HepG2 (cell line): ENCODE results near the gene ZNF618. TPM values are rescaled to one million over a fixed set of nuclear protein-coding genes. Genes with fewer than 3 reads are reported as not detected.

ENCODE experiments used
- ATAC-seq: fragments of 200-7000 bp; cut with Tn5 transposase; 3 replicates; pipeline ENCODE4 v1.9.1; 2020; ENCODE audit warnings: mild to moderate bottlenecking, moderate library complexity
- BruUV-seq: library from RNA; stranded (reverse); fragments of 400-500 nt; replicated peaks from 2 replicates; lab custom pipeline; 2021; lab: Mats Ljungman, UMichigan
- CTCF ChIA-PET: fragments of 300-600 bp; formaldehyde crosslinking; extraction: SDS; loops from one replicate; lab custom pipeline; 2021; ENCODE audit warnings: low total read pairs, inconsistent platforms, low intra/inter-chr PET ratio; lab: Yijun Ruan, JAX
- POLR2A ChIA-PET: fragments of 350-600 bp; sonication (Branson Sonifier 250); formaldehyde crosslinking; loops from one replicate; lab custom pipeline; 2020; ENCODE audit warnings: antibody characterized with exemption, inconsistent platforms; lab: Yijun Ruan, JAX
- DNase-seq: peaks from one replicate; pipeline ENCODE4 v3.0.0-alpha.2; 2015; ENCODE audit warnings: low spot score
- FAIRE-seq: peaks from 3 replicates; lab custom pipeline; 2011; peaks lifted over from hg19 to GRCh38; lab: Jason Lieb, UNC
- H2AFZ ChIP-seq: one replicate; pipeline ENCODE4 v1.6.1; 2011; ENCODE audit warnings: low read length, inconsistent platforms
- H3K27ac ChIP-seq: fragments of 300-600 bp; 3 replicates; pipeline ENCODE4 v1.8.0; 2011; ENCODE audit warnings: mixed run types, mild to moderate bottlenecking, mixed read lengths, low read length, inconsistent platforms; ENCODE audit not compliant: insufficient read depth; ENCODE audit errors: extremely low read length
- H3K27me3 ChIP-seq, 2 experiments: fragments of 200-600 bp in 1 of 2; 2 replicates in 1 of 2; 3 replicates in 1 of 2; pipeline versions ENCODE4 v1.6.0 to v1.8.0; 2011; ENCODE audit warnings: low read length in 2 of 2, mild to moderate bottlenecking in 2 of 2, moderate library complexity in 2 of 2, inconsistent platforms in 1 of 2; ENCODE audit not compliant: insufficient read depth in 2 of 2, control insufficient read depth in 1 of 2
- H3K36me3 ChIP-seq, 2 experiments: fragments of 200-600 bp in 1 of 2; replicated peaks in 1 of 2; 2 replicates in 1 of 2; 3 replicates in 1 of 2; pipeline versions ENCODE4 v1.5.1 to v1.8.0; 2011; ENCODE audit warnings: low read length in 2 of 2, inconsistent platforms in 1 of 2; ENCODE audit not compliant: insufficient read depth in 2 of 2, control insufficient read depth in 1 of 2
- H3K4me1 ChIP-seq: 2 replicates; pipeline ENCODE4 v1.5.1; 2012; ENCODE audit warnings: low read length, inconsistent platforms; ENCODE audit not compliant: insufficient read depth
- H3K4me2 ChIP-seq: 2 replicates; pipeline ENCODE4 v1.6.0; 2011; ENCODE audit warnings: low read depth, low read length, inconsistent platforms
- H3K4me3 ChIP-seq, 3 experiments: fragments of 200-600 bp in 1 of 3; sonication (generic), shearing (Covaris generic) in 1 of 3; replicated peaks in 1 of 3; 2 replicates each; pipeline ENCODE4 v1.5.1; 2011 to 2016; ENCODE audit warnings: low read length in 3 of 3, inconsistent platforms in 2 of 3, low read depth in 2 of 3, mild to moderate bottlenecking in 2 of 3, control low read depth in 1 of 3, mixed read lengths in 1 of 3; ENCODE audit not compliant: insufficient read depth in 1 of 3
- H3K79me2 ChIP-seq: one replicate; pipeline ENCODE4 v1.6.1; 2011; ENCODE audit warnings: low read length, inconsistent platforms; ENCODE audit not compliant: insufficient read depth
- H3K9ac ChIP-seq: 2 replicates; pipeline ENCODE4 v1.6.0; 2011; ENCODE audit warnings: mild to moderate bottlenecking, low read depth, low read length, inconsistent platforms; ENCODE audit not compliant: insufficient read depth
- H3K9me3 ChIP-seq: 2 replicates; pipeline ENCODE4 v1.5.1; 2012; ENCODE audit warnings: mild to moderate bottlenecking, low read length
- H4K20me1 ChIP-seq: 2 replicates; pipeline ENCODE4 v1.6.0; 2011; ENCODE audit warnings: inconsistent platforms, mild to moderate bottlenecking, low read length, moderate library complexity; ENCODE audit not compliant: insufficient read depth
- ATF7 ChIP-seq, 2 experiments: fragments of 450-650 bp in 1 of 2; sonication (generic) in 1 of 2; formaldehyde crosslinking in 1 of 2; IDR thresholded peaks; 2 replicates each; pipeline versions ENCODE4 v1.4.0 to v1.6.1; 2016 to 2020; ENCODE audit warnings: antibody characterized with exemption in 1 of 2, mild to moderate bottlenecking in 1 of 2, missing genetic modification reagents in 1 of 2
- DMTF1 ChIP-seq: sonication (generic); formaldehyde crosslinking; IDR thresholded peaks from 2 replicates; pipeline ENCODE4 v1.4.0; 2020; ENCODE audit warnings: mild to moderate bottlenecking, missing genetic modification reagents
- FOXA1 ChIP-seq, 2 experiments: fragments of 450-650 bp in 1 of 2; sonication (generic) in 1 of 2; formaldehyde crosslinking in 1 of 2; IDR thresholded peaks; 2 replicates each; pipeline versions ENCODE4 v1.4.0 to v1.6.1; 2016 to 2020; ENCODE audit warnings: missing genetic modification reagents in 1 of 2
- MXI1 ChIP-seq: IDR thresholded peaks from 3 replicates; pipeline ENCODE4 v1.6.1; 2012; ENCODE audit warnings: low read depth, low read length, inconsistent platforms, borderline replicate concordance
- NRL ChIP-seq: sonication (generic); formaldehyde crosslinking; IDR thresholded peaks from 2 replicates; pipeline ENCODE4 v1.5.0; 2020; ENCODE audit warnings: missing genetic modification reagents, mild to moderate bottlenecking, moderate library complexity, borderline replicate concordance
- PCBP2 ChIP-seq: fragments of 200-400 bp; formaldehyde crosslinking; optimal IDR thresholded peaks from 2 replicates; pipeline ENCODE3; 2018; ENCODE audit warnings: low read length, low read depth; ENCODE audit not compliant: poor library complexity, severe bottlenecking
- RORA ChIP-seq: sonication (generic); formaldehyde crosslinking; IDR thresholded peaks from 2 replicates; pipeline ENCODE4 v1.5.0; 2020; ENCODE audit warnings: mild to moderate bottlenecking, missing genetic modification reagents, moderate library complexity
- SMARCC2 ChIP-seq: fragments of 450-650 bp; IDR thresholded peaks from 2 replicates; pipeline ENCODE4 v1.6.1; 2017; ENCODE audit warnings: antibody characterized with exemption, mild to moderate bottlenecking
- SNAI1 ChIP-seq: sonication (generic); formaldehyde crosslinking; IDR thresholded peaks from 2 replicates; pipeline ENCODE4 v1.5.0; 2020; ENCODE audit warnings: mild to moderate bottlenecking, missing genetic modification reagents, borderline replicate concordance
- TBX3 ChIP-seq: fragments of 450-650 bp; IDR thresholded peaks from 2 replicates; pipeline ENCODE4 v1.6.1; 2017; ENCODE audit warnings: antibody characterized with exemption, mild to moderate bottlenecking, inconsistent platforms, borderline replicate concordance
- TEAD3 ChIP-seq: optimal IDR thresholded peaks from 2 replicates; pipeline ENCODE3; 2016; ENCODE audit warnings: borderline replicate concordance
- U2AF2 ChIP-seq: fragments of 200-400 bp; formaldehyde crosslinking; IDR thresholded peaks from 2 replicates; pipeline ENCODE4 v1.6.1; 2017; ENCODE audit warnings: low read depth, mild to moderate bottlenecking, low read length
- ZNF121 ChIP-seq: sonication (generic); formaldehyde crosslinking; IDR thresholded peaks from 2 replicates; pipeline ENCODE4 v1.5.0; 2020; ENCODE audit warnings: mild to moderate bottlenecking, missing genetic modification reagents
- ZNF329 ChIP-seq: sonication (generic); formaldehyde crosslinking; IDR thresholded peaks from 2 replicates; pipeline ENCODE4 v1.9.0; 2021; ENCODE audit warnings: low read depth, mild to moderate bottlenecking, missing genetic modification reagents
- ZNF367 ChIP-seq: sonication (generic); formaldehyde crosslinking; IDR thresholded peaks from 2 replicates; pipeline ENCODE4 v1.4.0; 2020; ENCODE audit warnings: missing genetic modification reagents, borderline replicate concordance
- ZNF619 ChIP-seq: sonication (generic); formaldehyde crosslinking; IDR thresholded peaks from 2 replicates; pipeline ENCODE4 v1.4.0; 2020; ENCODE audit warnings: mild to moderate bottlenecking, missing genetic modification reagents
- ZNF772 ChIP-seq: sonication (generic); formaldehyde crosslinking; IDR thresholded peaks from 2 replicates; pipeline ENCODE4 v1.5.0; 2020; ENCODE audit warnings: mild to moderate bottlenecking, missing genetic modification reagents
- WGBS: methylation state at CpG from one replicate; pipeline ENCODE4 v1.1.6; 2017; ENCODE audit warnings: low lambda C conversion rate; 5-methylcytosine and 5-hydroxymethylcytosine counted together
- in situ Hi-C: cut with HindIII; loops from 2 replicates; pipeline ENCODE4 v1.10.0; 2017; ENCODE audit warnings: low pct_unique_long_range_greater_than_20kb; ENCODE audit not compliant: extremely low pct_ligation_motif_present
- intact Hi-C: fragments of 100-400 bp; cut with micrococcal nuclease; formaldehyde crosslinking; loops from one replicate; pipeline ENCODE4 v1.10.0; 2022; ENCODE audit not compliant: unreplicated experiment
- polyA plus RNA-seq, 8 experiments: library from polyadenylated mRNA; depleted of rRNA in 3 of 8; stranded (reverse) in 7 of 8; unstranded in 1 of 8; fragments of >200 nt; fragmentation: Illumina TruSeq in 4 of 8; extraction: Trizol in 4 of 8; gene quantifications; 2 replicates each; pipeline versions ENCODE4 v1.2.1 to v1.2.3, GENCODE V29; 2011 to 2016; ENCODE audit warnings: low read depth in 4 of 8, missing spikeins in 1 of 8, mixed read lengths in 1 of 8; ENCODE audit not compliant: insufficient read depth in 1 of 8
- total RNA-seq, 5 experiments: library from RNA; depleted of rRNA; stranded (reverse); fragments of >200 nt; fragmentation: Illumina TruSeq; extraction: Trizol; gene quantifications; 2 replicates each; pipeline ENCODE4 v1.2.3, GENCODE V29; 2016; ENCODE audit warnings: low read depth in 1 of 5
- TF ChIP-seq, protein P1 (sequence below): IDR thresholded peaks from 2 replicates; pipeline ENCODE4 v1.6.1; 2012; ENCODE audit warnings: inconsistent platforms

ZNF618 gene
- total and polyA plus RNA-seq, 2 of the 13 experiments (the other 11 are each of a cell fraction or from before 2014, with no cell fraction given) = 0.07 TPM

- TF ChIP-seq, protein P1, sequence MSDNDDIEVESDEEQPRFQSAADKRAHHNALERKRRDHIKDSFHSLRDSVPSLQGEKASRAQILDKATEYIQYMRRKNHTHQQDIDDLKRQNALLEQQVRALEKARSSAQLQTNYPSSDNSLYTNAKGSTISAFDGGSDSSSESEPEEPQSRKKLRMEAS = no peak
- TF ChIP-seq MXI1 (no peak), ZNF367 (CRISPR knock-in tag) (no peak), FOXA1 (IDR thresholded peaks at IDR 0.05) (no peak), FOXA1 (CRISPR knock-in tag; IDR thresholded peaks at IDR 0.05) (no peak), ZNF329 (CRISPR knock-in tag) (no peak), SMARCC2 (no peak), U2AF2 (no peak), RORA (no peak), SNAI1 (CRISPR knock-in tag) (no peak), ZNF772 (CRISPR knock-in tag) (no peak)
- no peak overlapping the region for H2AFZ ChIP-seq
- H3K4me3 ChIP-seq = no peak overlapping the region
- DNase-seq (no peak), FAIRE-seq (no peak), ATAC-seq (no peak)
- in situ Hi-C loops (no loop called here), intact Hi-C loops (no loop called here)
- ChIA-PET CTCF (no interaction called here), POLR2A (no interaction called here)
- no peak overlapping the region for H3K4me2 ChIP-seq
- no peaks in the 10 kb centered on the region for H4K20me1 ChIP-seq
- H3K36me3 ChIP-seq = no peaks in the 10 kb centered on the region
- no peaks in the 10 kb centered on the region for H3K27me3 ChIP-seq
- H3K27ac ChIP-seq = no peak overlapping the region
- WGBS = 6% methylated on average over 4 of the region's 4 CpGs
- no peaks in the 10 kb centered on the region for H3K9me3 ChIP-seq
- H3K9ac ChIP-seq = no peak overlapping the region
- H3K79me2 ChIP-seq = no peaks in the 10 kb centered on the region
- no peaks in the 10 kb centered on the region for H3K4me1 ChIP-seq
- no TSS peak for BruUV-seq
Measured at GRCh38 chr9:113957821-113958341, 81.8 kb downstream of the ZNF618 start.

DNA sequence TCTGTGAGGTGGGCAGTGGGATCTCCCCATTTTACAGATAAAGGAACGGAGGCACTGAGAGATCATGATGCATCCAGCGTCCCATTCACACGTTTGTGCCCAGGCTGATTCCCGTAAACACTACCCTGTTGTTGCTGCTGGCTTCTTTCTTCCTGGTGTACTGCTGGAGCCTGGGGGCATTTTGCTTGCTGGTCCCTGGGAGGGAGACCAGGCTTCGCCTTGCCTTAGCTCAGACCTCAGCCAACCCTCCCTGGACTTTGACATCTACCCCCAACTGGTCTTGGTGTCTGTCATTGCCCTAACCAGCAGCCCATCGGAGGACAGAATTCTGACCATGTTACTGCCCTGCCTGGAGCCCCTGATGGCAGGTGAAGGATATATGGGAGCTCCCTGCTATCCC lies 82.4 kb downstream of the ZNF618 start:
- Histone ChIP-seq H3K4me1 (no peaks in the 10 kb centered on the region), H3K27ac (no peak overlapping the region), H3K79me2 (no peaks in the 10 kb centered on the region), H3K4me2 (no peak overlapping the region), H3K36me3 (no peaks in the 10 kb centered on the region), H3K4me3 (no peak overlapping the region), H2AFZ (no peak overlapping the region), H4K20me1 (no peaks in the 10 kb centered on the region), H3K27me3 (no peaks in the 10 kb centered on the region), H3K9ac (no peak overlapping the region), H3K9me3 (no peaks in the 10 kb centered on the region)
- no TSS peak for BruUV-seq
- ATAC-seq = no peak
- 55% methylated on average over 5 of the region's 6 CpGs for WGBS
- intact Hi-C loops = no loop called here
- no peak for DNase-seq
- no peak for FAIRE-seq
- in situ Hi-C loops = no loop called here
- ChIA-PET CTCF (no interaction called here), POLR2A (no interaction called here)
- TF ChIP-seq DMTF1 (CRISPR knock-in tag) (no peak), PCBP2 (no peak), NRL (CRISPR knock-in tag) (no peak), ATF7 (IDR thresholded peaks at IDR 0.05) (no peak), ATF7 (CRISPR knock-in tag; IDR thresholded peaks at IDR 0.05) (no peak), TEAD3 (CRISPR knock-in tag) (no peak), ZNF121 (no peak), TBX3 (no peak), ZNF619 (no peak)
